Heart left ventricle (tissue), 16 donors: ENCODE measurements around the gene ZNF212. TPM values are rescaled to one million over a fixed set of nuclear protein-coding genes. Genes with fewer than 3 reads are reported as not detected.
A peak's percentile ranks its signal among the peaks of the same experiment; 100 is the strongest.

ENCODE experiments used
- ATAC-seq, 4 donors: fragments of 200-7000 bp; cut with Tn5 transposase; one replicate each; pipeline ENCODE4 v1.9.1; 2020 to 2022; ENCODE audit warnings: moderate library complexity in 4 of 4, mild to moderate bottlenecking in 3 of 4, moderate number of reproducible peaks in 1 of 4
- DNase-seq, 5 donors: peaks; one replicate each; pipeline ENCODE4 v3.0.0-alpha.2; 2020
- H3K27ac ChIP-seq, 12 donors: fragments of 200-600 bp; sonication (generic) in 4 of 12; one replicate each; pipeline versions ENCODE4 v1.5.0 to v1.8.0; 2016 to 2022; ENCODE audit warnings: mild to moderate bottlenecking in 2 of 12
- H3K27me3 ChIP-seq, 9 donors: fragments of 200-600 bp; sonication (generic) in 2 of 9; one replicate each; pipeline versions ENCODE4 v1.5.1 to v1.8.0; 2016 to 2022; ENCODE audit warnings: mild to moderate bottlenecking in 3 of 9
- H3K36me3 ChIP-seq, 9 donors: fragments of 200-600 bp; sonication (generic) in 2 of 9; one replicate each; pipeline versions ENCODE4 v1.5.0 to v1.8.0; 2018 to 2022; ENCODE audit warnings: mild to moderate bottlenecking in 2 of 9
- H3K4me1 ChIP-seq, 12 donors: fragments of 200-600 bp; sonication (generic) in 4 of 12; one replicate each; pipeline versions ENCODE4 v1.5.0 to v1.8.0; 2016 to 2022; ENCODE audit warnings: mild to moderate bottlenecking in 3 of 12
- H3K4me3 ChIP-seq, 12 donors: fragments of 200-600 bp; sonication (generic) in 4 of 12; one replicate each; pipeline versions ENCODE4 v1.5.0 to v1.8.0; 2017 to 2022; ENCODE audit warnings: mild to moderate bottlenecking in 9 of 12, moderate library complexity in 4 of 12
- H3K9me3 ChIP-seq, 12 donors: fragments of 200-600 bp; sonication (generic) in 4 of 12; one replicate each; pipeline versions ENCODE4 v1.5.0 to v1.8.0; 2016 to 2022; ENCODE audit warnings: mild to moderate bottlenecking in 1 of 12
- POLR2A ChIP-seq, 2 donors: fragments of 450-650 bp; IDR thresholded peaks; one replicate each; pipeline ENCODE4 v1.6.1; 2017; ENCODE audit warnings: antibody characterized with exemption in 2 of 2, mild to moderate bottlenecking in 2 of 2, moderate library complexity in 2 of 2
- WGBS, 4 donors: extraction: QIAGEN DNeasy Blood & Tissue Kit in 2 of 4; methylation state at CpG; one replicate each; pipeline versions ENCODE4 v1.1.5 to v1.1.7; 2013 to 2018; 5-methylcytosine and 5-hydroxymethylcytosine counted together
- intact Hi-C, 10 donors: fragments of 100-400 bp; cut with DNase I; formaldehyde crosslinking; loops; one replicate each; pipeline versions ENCODE4 v1.11.1 to v1.14.2; 2022
- polyA plus RNA-seq, 2 donors: library from polyadenylated mRNA; stranded (reverse); fragments of 200-250 nt; gene quantifications; one replicate each; pipeline ENCODE4 v1.2.3, GENCODE V29; 2013
- total RNA-seq, 9 donors: library from RNA; depleted of rRNA in 2 of 9; stranded (reverse); fragments of >200 nt in 2 of 9; fragmentation: NEBNext Ultra II Directional in 3 of 9; extraction: Animal tissue kit (Norgen Biotek cat#: 25700) in 3 of 9; gene quantifications; one replicate each; pipeline versions ENCODE4 v1.1.0 to v1.2.4, GENCODE V29; 2016 to 2023
- TF ChIP-seq, protein P1 (sequence below), 12 donors: fragments of 200-600 bp; sonication (generic) in 4 of 12; IDR thresholded peaks; one replicate each; pipeline versions ENCODE4 v1.5.0 to v1.8.0; 2018 to 2022; ENCODE audit warnings: antibody characterized with exemption in 12 of 12, mild to moderate bottlenecking in 5 of 12
- donor health status: ischemic (EF 13 %, LVEDD 7.1; RV severe dilation, severe dysfunction).
- donor health status: healthy with polysubstance abuse.
- donor health status: DM: no; HTN: yes; CAD: no.
- donor health status: DM: no; HTN: no; CAD: no.
- donor health status: ischemic (EF 25% LVEDD 6.9; RV normal size, moderate dysfunction).
- donor health status: ischemic (EF 25% LVEDD 5.7; RV mildly dilated, moderate dysfunction).
- donor health status: healthy.
- donor health status: DM: yes; HTN: yes; CAD: no.
- donor health status: ischemic (EF 35%, LVEDD 5.7; RV mildly dilated, moderate dysfunction).
- donor health status: nonischemic (EF 11% LVEDD 7.7; RV severe dilation, severe dysfunction).
- donor health status: DM: yes; HTN: yes; CAD: no.
- donor health status: PGD.
- donor health status: ischemic (EF 29% LVEDD 5.4; RV normal size, mild dysfunction).
- donor health status: nonischemic (EF 23%, LVEDD 6.1; RV moderate dilation, normal function).

Gene ZNF212
- total and polyA plus RNA-seq, 11 donors, result 3.4 to 6.3 (median 4.3) TPM

DNA sequence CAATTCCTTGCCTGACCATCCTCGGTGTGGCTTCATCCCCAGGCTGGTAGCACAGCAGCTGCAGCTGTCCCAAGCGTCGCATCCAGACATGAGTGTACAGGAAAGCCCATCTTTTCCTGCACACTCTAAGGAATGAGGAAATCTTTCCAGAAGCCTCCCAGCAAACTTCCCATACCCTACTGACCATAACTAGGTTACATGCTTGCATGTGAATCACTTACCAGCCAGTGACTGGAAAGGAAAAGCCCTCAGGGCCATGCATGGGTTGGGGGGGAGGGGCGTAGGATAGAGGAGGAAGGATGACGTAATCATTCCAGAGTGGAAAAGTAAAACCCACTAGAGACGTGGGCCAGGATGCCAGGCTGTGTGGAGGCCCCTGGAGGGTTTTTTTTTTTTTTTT, 18.9 kb upstream of the ZNF212 start:
- H3K36me3 ChIP-seq, result peaks cover 0 to 96% (median 89%) of the 10 kb centered on the region in 9 donors
- intact Hi-C loops, result no loop called here
- H3K4me1 ChIP-seq, result no peaks in the 10 kb centered on the region
- TF ChIP-seq POLR2A (IDR thresholded peaks at IDR 0.05), result no peak
- TF ChIP-seq, protein P1, sequence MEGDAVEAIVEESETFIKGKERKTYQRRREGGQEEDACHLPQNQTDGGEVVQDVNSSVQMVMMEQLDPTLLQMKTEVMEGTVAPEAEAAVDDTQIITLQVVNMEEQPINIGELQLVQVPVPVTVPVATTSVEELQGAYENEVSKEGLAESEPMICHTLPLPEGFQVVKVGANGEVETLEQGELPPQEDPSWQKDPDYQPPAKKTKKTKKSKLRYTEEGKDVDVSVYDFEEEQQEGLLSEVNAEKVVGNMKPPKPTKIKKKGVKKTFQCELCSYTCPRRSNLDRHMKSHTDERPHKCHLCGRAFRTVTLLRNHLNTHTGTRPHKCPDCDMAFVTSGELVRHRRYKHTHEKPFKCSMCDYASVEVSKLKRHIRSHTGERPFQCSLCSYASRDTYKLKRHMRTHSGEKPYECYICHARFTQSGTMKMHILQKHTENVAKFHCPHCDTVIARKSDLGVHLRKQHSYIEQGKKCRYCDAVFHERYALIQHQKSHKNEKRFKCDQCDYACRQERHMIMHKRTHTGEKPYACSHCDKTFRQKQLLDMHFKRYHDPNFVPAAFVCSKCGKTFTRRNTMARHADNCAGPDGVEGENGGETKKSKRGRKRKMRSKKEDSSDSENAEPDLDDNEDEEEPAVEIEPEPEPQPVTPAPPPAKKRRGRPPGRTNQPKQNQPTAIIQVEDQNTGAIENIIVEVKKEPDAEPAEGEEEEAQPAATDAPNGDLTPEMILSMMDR (IDR thresholded peaks at IDR 0.05), result no peak
- H3K27me3 ChIP-seq, result no peaks in the 10 kb centered on the region
- WGBS, 4 donors, result 70 to 80% (median 73%) methylated on average over 6 of the region's 6 CpGs
- no peak overlapping the region for H3K27ac ChIP-seq
- DNase-seq, result no peak
- no peak overlapping the region for H3K4me3 ChIP-seq
- H3K9me3 ChIP-seq, result no peaks in the 10 kb centered on the region
- no peak for ATAC-seq

DNA sequence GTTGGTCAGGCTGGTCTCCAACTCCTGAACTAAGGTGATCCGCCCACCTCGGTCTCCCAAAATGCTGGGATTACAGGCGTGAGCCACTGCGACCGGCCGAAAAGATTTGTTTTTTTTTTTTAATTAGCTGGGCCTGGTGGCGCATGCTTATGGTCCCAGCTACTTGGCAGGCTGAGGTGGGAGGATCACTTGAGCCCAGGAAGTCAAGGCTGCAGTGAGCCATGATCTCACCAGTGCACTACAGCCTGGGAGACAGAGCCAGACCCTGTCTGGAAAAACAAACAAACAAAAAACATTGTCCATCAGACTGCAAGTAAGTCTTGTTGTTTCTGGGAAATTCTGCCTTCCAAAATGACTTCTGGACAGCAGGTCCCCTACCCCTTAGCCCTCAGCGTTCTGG, 16.3 kb upstream of the ZNF212 start:
- Histone ChIP-seq H3K27ac (no peak overlapping the region), H3K27me3 (no peaks in the 10 kb centered on the region), H3K36me3 (peaks cover 0 to 74% (median 67%) of the 10 kb centered on the region in 9 donors), H3K9me3 (no peaks in the 10 kb centered on the region), H3K4me3 (no peak overlapping the region), H3K4me1 (no peaks in the 10 kb centered on the region)
- TF ChIP-seq, protein P1 (IDR thresholded peaks at IDR 0.05), result no peak
- no peak for TF ChIP-seq POLR2A (IDR thresholded peaks at IDR 0.05)
- intact Hi-C loops, result no loop called here
- no peak for DNase-seq
- no peak for ATAC-seq
- WGBS, 4 donors, result 94 to 96% (median 95%) methylated on average over 8 of the region's 8 CpGs

DNA sequence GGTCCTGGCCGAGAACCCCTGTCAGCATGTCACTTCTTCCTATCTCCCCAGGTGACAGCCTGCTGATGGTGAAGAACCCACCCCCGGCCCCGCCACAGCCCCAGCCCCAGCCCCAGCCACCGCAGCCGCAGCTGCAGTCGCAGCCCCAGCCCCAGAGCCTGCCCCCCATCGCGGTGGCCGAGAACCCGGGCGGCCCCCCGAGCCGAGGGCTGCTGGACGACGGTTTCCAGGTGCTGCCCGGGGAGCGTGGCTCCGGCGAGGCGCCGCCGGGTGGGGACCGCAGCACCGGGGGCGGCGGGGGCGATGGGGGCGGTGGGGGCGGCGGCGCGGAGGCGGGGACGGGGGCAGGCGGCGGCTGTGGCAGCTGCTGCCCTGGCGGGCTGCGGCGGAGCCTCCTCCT, 15.7 kb upstream of the ZNF212 start:
- intact Hi-C loops, result no loop called here
- 93 to 98% (median 97%) methylated on average over 7 to 39 of the region's 39 CpGs for WGBS, 4 donors
- H3K27me3 ChIP-seq, result no peaks in the 10 kb centered on the region
- TF ChIP-seq POLR2A (IDR thresholded peaks at IDR 0.05), result no peak
- TF ChIP-seq, protein P1 (IDR thresholded peaks at IDR 0.05), result no peak
- no peaks in the 10 kb centered on the region for H3K4me1 ChIP-seq
- H3K36me3 ChIP-seq, result peaks cover 0 to 68% (median 61%) of the 10 kb centered on the region in 9 donors
- no peaks in the 10 kb centered on the region for H3K9me3 ChIP-seq
- DNase-seq (no peak), ATAC-seq (no peak)
- H3K4me3 ChIP-seq, result no peak overlapping the region
- H3K27ac ChIP-seq, result no peak overlapping the region

DNA sequence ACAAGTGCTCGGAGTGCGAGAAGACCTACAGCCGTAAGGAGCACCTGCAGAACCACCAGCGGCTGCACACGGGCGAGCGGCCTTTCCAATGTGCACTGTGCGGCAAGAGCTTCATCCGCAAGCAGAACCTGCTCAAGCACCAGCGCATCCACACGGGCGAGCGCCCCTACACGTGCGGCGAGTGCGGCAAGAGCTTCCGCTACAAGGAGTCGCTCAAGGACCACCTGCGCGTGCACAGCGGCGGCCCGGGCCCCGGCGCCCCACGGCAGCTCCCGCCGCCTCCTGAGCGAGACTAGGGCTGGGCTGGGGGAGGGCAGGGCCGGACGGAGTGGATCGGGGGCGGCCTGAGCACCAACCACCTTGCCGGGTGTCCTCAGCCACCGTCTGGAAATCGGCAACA, 15.1 kb upstream of the ZNF212 start:
- H3K27me3 ChIP-seq, result no peaks in the 10 kb centered on the region
- WGBS, 4 donors, result 96 to 99% (median 98%) methylated on average over 27 to 37 of the region's 37 CpGs
- peak in 1 of 4 donors; percentile 6 for ATAC-seq
- no peaks in the 10 kb centered on the region for H3K9me3 ChIP-seq
- TF ChIP-seq, protein P1 (IDR thresholded peaks at IDR 0.05), result no peak
- no peak overlapping the region for H3K4me3 ChIP-seq
- no peak overlapping the region for H3K27ac ChIP-seq
- intact Hi-C loops, result no loop called here
- peaks cover 0 to 62% (median 55%) of the 10 kb centered on the region in 9 donors for H3K36me3 ChIP-seq
- no peak for DNase-seq
- no peaks in the 10 kb centered on the region for H3K4me1 ChIP-seq
